ENCODE data around the gene TTC9C. TPM values are rescaled to one million over a fixed set of nuclear protein-coding genes. Genes with fewer than 3 reads are reported as not detected.
A peak's percentile ranks its signal among the peaks of the same experiment; 100 is the strongest.

Gene TTC9C
- total RNA-seq, 1 donor from 2014 or later, result 27.4 TPM

DNA sequence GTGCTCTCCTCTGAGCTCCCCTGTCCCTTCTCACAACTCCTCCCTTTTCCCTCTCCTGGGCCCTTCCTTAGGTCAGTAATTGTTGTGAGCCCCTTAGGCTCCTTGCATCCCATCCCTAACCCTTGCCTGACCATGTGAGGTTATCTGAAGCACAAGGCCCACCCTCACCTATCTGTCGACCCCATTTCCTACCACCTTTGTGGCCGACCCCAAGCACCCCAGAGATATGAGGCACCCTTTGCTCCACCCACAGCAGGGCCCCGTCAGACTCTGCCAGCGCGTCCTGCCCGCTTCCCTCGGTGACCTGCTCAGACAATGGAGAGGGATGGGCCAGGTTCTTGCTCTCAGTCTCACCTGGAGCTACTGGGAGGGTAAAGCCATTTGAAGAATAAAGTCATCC lies 19.5 kb upstream of the TTC9C start:
- H3K36me3 ChIP-seq (ENCODE audit: control insufficient read depth, insufficient read depth, low read length), result peaks cover 9% of the 10 kb centered on the region
- H3K27me3 ChIP-seq (ENCODE audit: control insufficient read depth, insufficient read depth, low read length), result no peaks in the 10 kb centered on the region
- TF ChIP-seq, protein P1, sequence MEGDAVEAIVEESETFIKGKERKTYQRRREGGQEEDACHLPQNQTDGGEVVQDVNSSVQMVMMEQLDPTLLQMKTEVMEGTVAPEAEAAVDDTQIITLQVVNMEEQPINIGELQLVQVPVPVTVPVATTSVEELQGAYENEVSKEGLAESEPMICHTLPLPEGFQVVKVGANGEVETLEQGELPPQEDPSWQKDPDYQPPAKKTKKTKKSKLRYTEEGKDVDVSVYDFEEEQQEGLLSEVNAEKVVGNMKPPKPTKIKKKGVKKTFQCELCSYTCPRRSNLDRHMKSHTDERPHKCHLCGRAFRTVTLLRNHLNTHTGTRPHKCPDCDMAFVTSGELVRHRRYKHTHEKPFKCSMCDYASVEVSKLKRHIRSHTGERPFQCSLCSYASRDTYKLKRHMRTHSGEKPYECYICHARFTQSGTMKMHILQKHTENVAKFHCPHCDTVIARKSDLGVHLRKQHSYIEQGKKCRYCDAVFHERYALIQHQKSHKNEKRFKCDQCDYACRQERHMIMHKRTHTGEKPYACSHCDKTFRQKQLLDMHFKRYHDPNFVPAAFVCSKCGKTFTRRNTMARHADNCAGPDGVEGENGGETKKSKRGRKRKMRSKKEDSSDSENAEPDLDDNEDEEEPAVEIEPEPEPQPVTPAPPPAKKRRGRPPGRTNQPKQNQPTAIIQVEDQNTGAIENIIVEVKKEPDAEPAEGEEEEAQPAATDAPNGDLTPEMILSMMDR (IDR thresholded peaks at IDR 0.05; ENCODE audit: insufficient read depth, low read length, severe bottlenecking), result no peak
- H3K4me3 ChIP-seq (ENCODE audit: low read depth, low read length), result peak overlapping the region; percentile 46
- FAIRE-seq (no peak), DNase-seq (ENCODE audit: low read depth) (no peak)

DNA sequence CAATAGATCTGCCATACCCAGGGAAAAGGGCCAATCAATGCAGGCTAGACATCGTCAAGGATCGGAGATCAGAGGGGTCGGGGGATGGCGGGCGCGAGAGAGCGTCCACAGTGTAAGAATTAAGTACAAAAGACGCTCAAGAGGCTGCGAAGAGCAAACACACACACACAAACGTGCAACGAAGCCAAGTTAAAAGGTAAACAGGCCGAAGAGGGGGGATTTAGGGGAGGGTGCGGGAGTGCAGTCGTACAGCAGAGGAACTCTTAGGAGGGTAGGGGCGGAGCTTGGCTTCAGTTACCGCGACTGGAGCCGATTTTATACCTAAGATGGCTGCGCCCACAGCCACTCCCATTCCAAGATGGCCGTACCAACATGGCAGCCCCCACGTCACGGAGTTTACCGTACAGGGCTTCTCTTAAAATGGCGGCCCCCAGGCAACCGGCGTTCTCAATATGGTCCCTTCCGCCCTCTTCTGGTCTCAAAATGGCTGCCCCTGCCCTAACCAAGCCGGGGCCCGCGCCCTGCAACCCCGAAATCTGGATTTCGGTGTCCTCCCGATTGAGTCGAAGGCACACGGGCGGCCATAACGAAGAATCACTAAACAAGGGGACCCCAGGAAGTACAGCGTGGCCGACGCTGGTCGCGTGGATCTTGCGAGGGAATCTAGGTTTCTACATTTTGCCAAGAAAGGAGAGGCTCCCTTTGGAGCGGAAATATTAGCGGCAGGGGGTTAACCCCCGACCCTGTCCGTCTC lies 18.9 kb upstream of the TTC9C start:
- no peak for FAIRE-seq
- DNase-seq (ENCODE audit: low read depth), result peak; percentile 94
- no peaks in the 10 kb centered on the region for H3K27me3 ChIP-seq (ENCODE audit: control insufficient read depth, insufficient read depth, low read length)
- H3K36me3 ChIP-seq (ENCODE audit: control insufficient read depth, insufficient read depth, low read length), result peaks cover 9% of the 10 kb centered on the region
- TF ChIP-seq, protein P1 (IDR thresholded peaks at IDR 0.05; ENCODE audit: insufficient read depth, low read length, severe bottlenecking), result no peak
- H3K4me3 ChIP-seq (ENCODE audit: low read depth, low read length), result peak overlapping the region; percentile 46

DNA sequence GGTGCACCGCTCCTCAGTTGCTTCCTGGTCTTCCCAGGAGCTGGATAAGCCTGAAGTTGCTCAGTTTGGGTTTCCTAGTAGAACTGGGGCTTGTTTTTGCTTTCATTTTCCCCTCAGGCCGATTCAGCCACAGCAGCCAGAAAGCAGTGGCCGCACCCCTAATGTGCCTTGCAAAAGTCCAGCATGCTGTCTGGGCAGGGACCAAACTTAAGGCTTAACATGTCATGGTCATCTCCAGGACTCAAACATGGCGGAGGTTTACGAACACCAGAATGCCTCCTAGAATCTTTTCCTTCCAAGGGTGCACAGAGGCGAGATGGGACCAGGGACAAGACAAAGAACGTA lies 18.3 kb upstream of the TTC9C start:
- Histone ChIP-seq H3K4me3 (ENCODE audit: low read depth, low read length) (peak overlapping the region; percentile 46), H3K36me3 (ENCODE audit: control insufficient read depth, insufficient read depth, low read length) (peaks cover 10% of the 10 kb centered on the region), H3K27me3 (ENCODE audit: control insufficient read depth, insufficient read depth, low read length) (no peaks in the 10 kb centered on the region)
- TF ChIP-seq, protein P1 (IDR thresholded peaks at IDR 0.05; ENCODE audit: insufficient read depth, low read length, severe bottlenecking), result no peak
- FAIRE-seq (no peak), DNase-seq (ENCODE audit: low read depth) (no peak)

DNA sequence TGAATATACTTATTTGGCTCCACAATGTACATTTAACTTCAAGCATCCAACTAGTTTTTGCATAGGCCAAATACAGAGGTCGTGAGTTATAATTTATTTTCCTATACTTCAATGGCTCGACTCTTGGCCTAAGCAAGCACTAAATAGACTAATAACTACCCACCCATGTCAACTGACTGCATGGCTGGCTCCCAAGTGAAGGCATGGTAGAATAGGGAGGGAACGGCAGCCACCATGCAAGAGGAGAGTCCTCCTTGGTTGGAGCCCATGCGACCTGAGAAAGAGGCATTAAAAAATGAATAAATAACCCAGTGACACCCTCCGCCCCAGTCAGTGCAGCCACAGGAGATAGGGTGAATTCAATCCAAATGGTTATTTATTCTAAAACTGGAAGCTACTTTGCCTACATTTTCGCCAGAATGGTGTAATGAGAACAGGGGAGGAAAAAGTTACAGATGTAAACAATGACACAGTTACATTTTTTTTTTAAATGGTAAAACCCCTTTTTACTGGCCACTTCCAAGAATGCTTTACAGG lies 15.9 kb upstream of the TTC9C start:
- Histone ChIP-seq H3K4me3 (ENCODE audit: low read depth, low read length) (no peak overlapping the region), H3K27me3 (ENCODE audit: control insufficient read depth, insufficient read depth, low read length) (no peaks in the 10 kb centered on the region), H3K36me3 (ENCODE audit: control insufficient read depth, insufficient read depth, low read length) (peaks cover 25% of the 10 kb centered on the region)
- FAIRE-seq, result no peak
- TF ChIP-seq, protein P1 (IDR thresholded peaks at IDR 0.05; ENCODE audit: insufficient read depth, low read length, severe bottlenecking), result no peak
- DNase-seq (ENCODE audit: low read depth), result no peak

DNA sequence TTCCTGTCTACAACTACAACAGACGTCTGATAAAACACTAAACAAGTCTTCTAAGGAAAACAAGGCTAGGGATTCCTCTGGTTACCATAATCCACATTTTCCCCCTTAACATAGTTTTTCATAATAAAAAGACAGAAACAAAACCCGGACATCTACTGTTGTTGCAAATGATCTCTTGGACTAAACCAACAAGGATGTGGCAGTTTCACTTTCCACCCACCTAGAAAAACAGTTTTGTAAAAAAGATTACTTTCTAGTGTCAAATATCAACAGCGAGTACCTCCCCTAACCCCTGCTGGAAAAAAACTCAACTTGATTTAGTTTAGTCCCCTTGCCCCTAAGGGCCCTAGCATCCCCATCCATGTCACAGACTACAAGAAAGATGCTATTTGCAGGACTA lies 15.4 kb upstream of the TTC9C start:
- H3K36me3 ChIP-seq (ENCODE audit: control insufficient read depth, insufficient read depth, low read length), result peaks cover 28% of the 10 kb centered on the region
- H3K4me3 ChIP-seq (ENCODE audit: low read depth, low read length), result no peak overlapping the region
- TF ChIP-seq, protein P1 (IDR thresholded peaks at IDR 0.05; ENCODE audit: insufficient read depth, low read length, severe bottlenecking), result no peak
- FAIRE-seq (no peak), DNase-seq (ENCODE audit: low read depth) (no peak)
- H3K27me3 ChIP-seq (ENCODE audit: control insufficient read depth, insufficient read depth, low read length), result no peaks in the 10 kb centered on the region

All from bronchial epithelial cell (primary cell).